NCI-H2081 (cell line): ENCODE results near the gene HCN2.

Experiments used
- DNase-seq, 2 experiments: peaks; one replicate each; lab custom pipeline; 2025; lab: John Stamatoyannopoulos, UW

HCN2 gene

GRCh38 chr19:589693-590395 lies at the start of gene HCN2:
TSS of gene HCN2 (plus strand) at chr19:589881. CDS start at chr19:589946, 65 bp downstream.
- DNase-seq = no peak

- DNase-seq = no peak
Measured at GRCh38 chr19:540867-541637, 48.6 kb upstream of the HCN2 start.

- no peak for DNase-seq
Measured at GRCh38 chr19:541699-542098, 48.0 kb upstream of the HCN2 start.

- DNase-seq = no peak
Measured at GRCh38 chr19:542173-542866, 47.4 kb upstream of the HCN2 start.

- no peak for DNase-seq
Measured at GRCh38 chr19:543910-544608, 45.6 kb upstream of the HCN2 start, which contains the start of gene GZMM. TSS of gene GZMM (plus strand) at chr19:544053. CDS start at chr19:544072, 19 bp downstream.

GRCh38 chr19:547117-547516 lies 42.6 kb upstream of the HCN2 start:
- no peak for DNase-seq

GRCh38 chr19:547836-548720 lies 41.6 kb upstream of the HCN2 start:
- DNase-seq = no peak

- DNase-seq = no peak
Measured at GRCh38 chr19:548886-549830, 40.5 kb upstream of the HCN2 start.

- no peak for DNase-seq
Measured at GRCh38 chr19:554817-555216, 34.9 kb upstream of the HCN2 start.

GRCh38 chr19:555474-555808 lies 34.2 kb upstream of the HCN2 start:
- DNase-seq = no peak

- DNase-seq = no peak
Measured at GRCh38 chr19:556611-557382, 32.9 kb upstream of the HCN2 start.

- no peak for DNase-seq
Measured at GRCh38 chr19:558770-559439, 30.8 kb upstream of the HCN2 start.

- no peak for DNase-seq
Measured at GRCh38 chr19:560121-560520, 29.6 kb upstream of the HCN2 start.

- DNase-seq = no peak
Measured at GRCh38 chr19:566403-566802, 23.3 kb upstream of the HCN2 start.

- DNase-seq = no peak
Measured at GRCh38 chr19:566844-567243, 22.8 kb upstream of the HCN2 start.

GRCh38 chr19:567296-567900 lies 22.3 kb upstream of the HCN2 start:
- DNase-seq = no peak

GRCh38 chr19:570251-570686 lies 19.4 kb upstream of the HCN2 start:
- no peak for DNase-seq

GRCh38 chr19:570937-571565 lies 18.6 kb upstream of the HCN2 start:
- peak; percentile 27 to 71 for DNase-seq
